Lower leg skin (tissue), 4 donors: ENCODE results near the gene NUP62. TPM values are rescaled to one million over a fixed set of nuclear protein-coding genes. Genes with fewer than 3 reads are reported as not detected.
A peak's percentile ranks its signal among the peaks of the same experiment; 100 is the strongest.

Source experiments
- DNase-seq, 2 donors: peaks; one replicate each; pipeline ENCODE4 v3.0.0-alpha.2; 2019; ENCODE audit warnings: low spot score in 2 of 2
- H3K4me3 ChIP-seq: fragments of 200-600 bp; sonication (generic); 2 replicates; pipeline ENCODE4 v1.5.1; 2017; ENCODE audit warnings: mild to moderate bottlenecking, low read depth; ENCODE audit not compliant: poor library complexity, severe bottlenecking
- POLR2A ChIP-seq, 2 donors: fragments of 450-650 bp; IDR thresholded peaks; one replicate each; pipeline ENCODE4 v1.6.1; 2016 to 2017; ENCODE audit warnings: antibody characterized with exemption in 2 of 2, mild to moderate bottlenecking in 1 of 2, moderate library complexity in 1 of 2
- WGBS, 2 donors: methylation state at CpG; one replicate each; pipeline ENCODE4 v1.1.5; 2018; 5-methylcytosine and 5-hydroxymethylcytosine counted together
- intact Hi-C: fragments of 100-400 bp; cut with DNase I; formaldehyde crosslinking; loops from one replicate; pipeline ENCODE4 v1.15.0; 2023; ENCODE audit warnings: low total_unique reads
- total RNA-seq, 4 donors: library from RNA; depleted of rRNA; stranded (reverse); fragments of >200 nt; gene quantifications; one replicate each; pipeline ENCODE4 v1.1.0, GENCODE V29; 2016
- TF ChIP-seq, protein P1 (sequence below), 3 donors: fragments of 450-650 bp; IDR thresholded peaks; one replicate each; pipeline ENCODE4 v1.5.1; 2016; ENCODE audit warnings: antibody characterized with exemption in 3 of 3, mild to moderate bottlenecking in 3 of 3, moderate library complexity in 2 of 3

Gene NUP62
- total RNA-seq, 4 donors from 2014 or later = 36.4 to 45.5 (median 41.1) TPM

DNA sequence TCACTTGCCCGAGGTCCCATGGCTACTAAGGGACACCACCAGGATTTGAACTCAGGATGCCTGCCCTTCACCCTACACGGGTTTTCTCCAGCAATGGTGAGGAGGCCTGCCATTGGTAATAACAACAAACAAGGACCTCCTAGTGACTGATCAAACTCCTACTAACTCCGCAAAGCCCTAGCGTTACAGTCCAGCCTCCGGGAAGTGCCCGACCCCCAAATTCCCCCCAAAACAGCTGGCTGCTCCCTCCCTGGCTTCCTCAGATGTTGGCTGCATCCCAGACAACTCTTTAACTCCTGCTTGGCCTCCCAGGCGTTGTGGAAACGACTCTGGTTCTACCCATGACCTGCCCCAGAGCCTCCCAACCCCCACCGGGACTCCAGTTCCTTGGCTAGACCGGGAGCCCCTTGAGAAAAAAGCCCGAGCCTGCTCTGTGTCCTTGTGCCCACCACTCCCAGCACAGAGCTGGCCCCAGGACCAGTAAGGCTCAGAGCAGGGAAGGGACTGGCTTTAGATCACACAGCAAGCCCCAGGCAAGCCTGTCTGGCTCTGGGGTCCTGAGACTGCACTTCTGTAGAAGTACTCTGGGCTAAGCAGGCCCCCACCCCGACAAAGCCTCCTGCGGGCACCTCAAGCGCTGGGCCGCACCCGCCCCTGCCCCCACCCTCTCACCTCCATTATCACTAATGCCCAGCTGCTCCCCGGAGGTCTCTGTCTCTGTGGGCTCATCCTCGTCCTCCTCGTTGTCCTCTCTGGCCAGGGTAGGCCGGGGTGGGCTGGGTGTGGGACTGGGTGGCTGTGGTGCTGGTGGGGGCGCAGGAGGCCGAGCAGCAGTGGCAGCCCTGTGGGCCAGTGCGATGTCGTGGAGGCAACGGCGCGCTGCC lies 56.8 kb downstream of the NUP62 start:
- H3K4me3 ChIP-seq = no peak overlapping the region

DNA sequence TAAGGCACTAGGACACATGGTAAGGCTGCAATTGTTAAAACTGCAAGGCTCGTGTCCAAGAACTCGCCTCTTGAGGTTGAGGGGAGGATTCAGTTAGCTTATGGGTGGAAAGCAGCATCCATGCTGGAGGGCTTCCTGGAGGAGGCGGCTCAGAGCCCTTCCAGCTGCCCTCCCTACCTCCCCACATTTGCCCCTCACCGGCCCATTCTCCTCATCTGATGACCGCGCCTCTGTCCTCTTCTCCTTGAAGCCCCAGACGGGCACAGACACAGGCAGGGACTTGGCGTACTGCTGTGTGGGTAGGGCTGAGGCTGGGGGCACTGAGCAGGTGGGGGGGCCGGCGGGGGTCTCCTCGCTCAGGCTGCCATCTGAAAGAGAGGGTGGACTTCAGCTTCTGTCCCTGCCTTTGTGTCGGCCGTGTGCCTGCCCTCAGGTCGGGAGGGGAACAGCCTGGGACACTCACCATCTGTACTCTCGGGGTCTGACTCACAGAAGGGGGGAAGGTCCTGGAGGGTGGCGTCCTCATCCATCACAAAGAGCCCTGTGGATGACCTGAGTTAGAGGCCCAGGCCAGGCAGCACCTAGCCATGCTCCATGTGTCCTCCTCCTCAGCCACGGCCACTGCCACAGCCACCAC lies 57.8 kb downstream of the NUP62 start:
- intact Hi-C loops = no loop called here
- WGBS, 2 donors = 86 to 90% methylated on average over 16 to 17 of the region's 17 CpGs
- TF ChIP-seq, protein P1, sequence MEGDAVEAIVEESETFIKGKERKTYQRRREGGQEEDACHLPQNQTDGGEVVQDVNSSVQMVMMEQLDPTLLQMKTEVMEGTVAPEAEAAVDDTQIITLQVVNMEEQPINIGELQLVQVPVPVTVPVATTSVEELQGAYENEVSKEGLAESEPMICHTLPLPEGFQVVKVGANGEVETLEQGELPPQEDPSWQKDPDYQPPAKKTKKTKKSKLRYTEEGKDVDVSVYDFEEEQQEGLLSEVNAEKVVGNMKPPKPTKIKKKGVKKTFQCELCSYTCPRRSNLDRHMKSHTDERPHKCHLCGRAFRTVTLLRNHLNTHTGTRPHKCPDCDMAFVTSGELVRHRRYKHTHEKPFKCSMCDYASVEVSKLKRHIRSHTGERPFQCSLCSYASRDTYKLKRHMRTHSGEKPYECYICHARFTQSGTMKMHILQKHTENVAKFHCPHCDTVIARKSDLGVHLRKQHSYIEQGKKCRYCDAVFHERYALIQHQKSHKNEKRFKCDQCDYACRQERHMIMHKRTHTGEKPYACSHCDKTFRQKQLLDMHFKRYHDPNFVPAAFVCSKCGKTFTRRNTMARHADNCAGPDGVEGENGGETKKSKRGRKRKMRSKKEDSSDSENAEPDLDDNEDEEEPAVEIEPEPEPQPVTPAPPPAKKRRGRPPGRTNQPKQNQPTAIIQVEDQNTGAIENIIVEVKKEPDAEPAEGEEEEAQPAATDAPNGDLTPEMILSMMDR (IDR thresholded peaks at IDR 0.05) = no peak
- TF ChIP-seq POLR2A (IDR thresholded peaks at IDR 0.05) = no peak
- no peak for DNase-seq
- H3K4me3 ChIP-seq = no peak overlapping the region

More for the DNA sequence above, 56.8 kb downstream of the NUP62 start:
- 82 to 84% methylated on average over 26 to 27 of the region's 27 CpGs for WGBS, 2 donors
- intact Hi-C loops = no loop called here
- TF ChIP-seq, protein P1 (IDR thresholded peaks at IDR 0.05) = no peak
- no peak for TF ChIP-seq POLR2A (IDR thresholded peaks at IDR 0.05)
- DNase-seq = no peak

DNA sequence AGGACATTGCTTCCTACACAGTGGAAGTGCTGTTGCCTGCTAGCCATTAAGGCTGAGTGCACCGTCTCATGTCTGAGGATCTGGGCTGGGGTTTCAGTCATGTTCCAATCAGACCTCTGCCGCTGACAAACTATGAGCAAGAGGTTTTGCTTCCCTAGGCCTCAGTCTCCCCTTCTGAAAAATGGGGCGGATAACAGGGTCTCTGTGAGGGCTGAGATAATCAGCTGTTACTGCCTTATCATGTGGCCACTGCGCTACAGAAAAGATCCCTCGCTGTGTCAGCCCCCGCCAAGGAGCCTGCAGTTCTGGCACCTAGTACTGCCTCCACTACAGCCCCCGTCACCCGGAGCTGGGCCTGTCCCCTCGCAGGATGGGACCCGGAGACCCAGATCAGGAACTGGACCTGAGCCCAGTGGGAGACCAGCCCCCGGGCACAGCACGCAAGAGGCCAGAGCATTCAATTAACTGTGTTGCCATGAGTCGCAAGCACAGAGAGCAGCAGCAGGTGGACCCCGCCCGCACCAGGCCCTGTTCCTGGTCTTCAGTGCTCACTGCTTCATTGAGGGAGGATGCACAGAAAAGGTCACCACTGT lies 58.9 kb downstream of the NUP62 start:
- no peak for DNase-seq
- WGBS, 2 donors = 70 to 79% methylated on average over 10 to 15 of the region's 15 CpGs
- intact Hi-C loops = no loop called here
- TF ChIP-seq, protein P1 (IDR thresholded peaks at IDR 0.05) = no peak
- no peak for TF ChIP-seq POLR2A (IDR thresholded peaks at IDR 0.05)
- peak overlapping the region; percentile 13 for H3K4me3 ChIP-seq

- H3K4me3 ChIP-seq = peak overlapping the region; percentile 13
- WGBS, 2 donors = 0% methylated on average over 29 to 65 of the region's 67 CpGs
- TF ChIP-seq, protein P1 (IDR thresholded peaks at IDR 0.05) = peak in 1 of 3 donors; percentile 43
- no peak for TF ChIP-seq POLR2A (IDR thresholded peaks at IDR 0.05)
- DNase-seq = peak; percentile 98 to 99
- intact Hi-C loops = no loop called here
Observed at GRCh38 chr19:49869484-49870308, 59.6 kb downstream of the NUP62 start.

DNA sequence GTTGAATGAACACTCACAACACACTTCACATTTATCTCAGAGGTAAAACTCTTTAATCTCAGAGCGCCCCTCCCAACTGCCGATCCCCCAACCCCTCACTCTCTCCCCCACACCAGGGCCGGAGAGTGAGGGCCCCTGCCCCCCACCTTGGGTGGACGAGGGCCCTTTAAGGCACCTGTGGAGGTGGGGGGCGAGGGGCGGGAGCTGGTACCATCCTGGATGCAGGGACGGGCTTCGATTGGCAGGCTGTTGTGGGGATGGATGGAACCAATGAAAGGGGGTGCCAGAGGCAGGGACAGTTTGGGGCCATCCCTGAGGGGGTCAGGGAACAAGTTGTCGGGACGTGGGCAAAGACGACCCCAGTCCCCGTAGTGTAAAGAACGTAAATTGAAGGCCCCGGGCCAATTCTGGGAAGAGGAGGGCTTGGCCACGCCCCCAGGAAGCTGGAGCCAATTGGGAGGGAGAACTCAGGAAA lies 60.3 kb downstream of the NUP62 start:
- 2 to 3% methylated on average over 14 of the region's 15 CpGs for WGBS, 2 donors
- intact Hi-C loops = no loop called here
- no peak overlapping the region for H3K4me3 ChIP-seq
- no peak for DNase-seq
- TF ChIP-seq, protein P1 (IDR thresholded peaks at IDR 0.05) = no peak
- no peak for TF ChIP-seq POLR2A (IDR thresholded peaks at IDR 0.05)
